Erythroblast (primary cell): ENCODE results near the gene FGF14.

ENCODE experiments used
- GATA1 ChIP-seq: IDR thresholded peaks from 2 replicates; pipeline ENCODE4 v1.6.1; 2011; ENCODE audit warnings: low read depth, mild to moderate bottlenecking, control low read depth, low read length, moderate library complexity
- POLR2A ChIP-seq: IDR thresholded peaks from 2 replicates; pipeline ENCODE4 v1.6.1; 2011; ENCODE audit warnings: mild to moderate bottlenecking, low read length

GRCh38 chr13:101774393-101774792, 627.5 kb downstream of the FGF14 start:
- TF ChIP-seq POLR2A (no peak), GATA1 (no peak)
